NT2/D1 (cell line): ENCODE results near the gene PLXNA4.

Experiments used
- YY1 ChIP-seq: IDR thresholded peaks from 2 replicates; pipeline ENCODE4 v1.6.1; 2011; ENCODE audit not compliant: insufficient read length, insufficient read depth
- ZNF274 ChIP-seq: IDR thresholded peaks from 2 replicates; pipeline ENCODE4 v1.6.1; 2011; ENCODE audit warnings: mild to moderate bottlenecking, low read depth, low read length

DNA sequence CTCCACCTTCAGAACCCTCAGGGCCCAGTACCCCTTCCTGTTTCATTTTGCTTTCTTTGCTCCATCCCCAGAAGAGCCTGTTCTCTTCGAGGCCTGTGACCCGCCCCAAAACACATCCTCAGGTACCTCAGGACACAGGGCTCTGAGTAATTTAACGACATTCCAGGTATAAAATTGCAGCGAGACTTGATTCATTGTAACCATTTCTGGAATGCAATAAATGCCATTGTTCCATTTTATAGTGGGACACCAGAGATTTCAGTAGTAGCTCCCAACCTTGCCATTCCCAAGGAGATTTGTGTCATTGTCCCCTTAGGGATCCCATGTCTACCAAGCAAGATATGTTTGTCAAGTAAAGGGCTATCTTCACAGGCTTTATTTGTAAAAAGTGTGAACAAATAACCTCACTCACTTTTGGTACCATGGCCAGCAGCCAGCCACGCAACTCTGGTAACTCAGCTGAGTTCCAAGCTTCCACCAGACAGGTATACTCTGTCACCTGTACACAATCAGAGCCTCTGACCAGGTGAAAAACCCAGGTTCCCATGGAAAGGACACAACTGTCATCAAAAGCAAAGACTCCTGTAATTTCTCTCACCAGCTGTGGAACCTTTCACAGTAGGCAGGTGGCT, 441.3 kb downstream of the PLXNA4 start:
- TF ChIP-seq ZNF274 (no peak), YY1 (no peak)
